H1 (cell line): Measurements from ENCODE around the gene ZNRF2.

Experiments used
- CREB1 ChIP-seq: IDR thresholded peaks from 2 replicates; pipeline ENCODE4 v1.6.1; 2012; ENCODE audit warnings: inconsistent platforms
- CTCF ChIP-seq, 3 experiments: IDR thresholded peaks; 1 replicate in 2 of 3; 2 replicates in 1 of 3; pipeline versions ENCODE4 v1.5.1 to v1.6.1; 2011; ENCODE audit warnings: low read length in 3 of 3, mild to moderate bottlenecking in 3 of 3, inconsistent platforms in 2 of 3, low read depth in 1 of 3, moderate library complexity in 1 of 3; ENCODE audit not compliant: insufficient read depth in 1 of 3; ENCODE audit errors: control extremely low read depth in 1 of 3
- EP300 ChIP-seq, 2 experiments: IDR thresholded peaks; 1 replicate in 1 of 2; 2 replicates in 1 of 2; pipeline ENCODE4 v1.6.1; 2011 to 2012; ENCODE audit warnings: low read depth in 2 of 2, low read length in 2 of 2, mild to moderate bottlenecking in 2 of 2, borderline replicate concordance in 1 of 2, inconsistent platforms in 1 of 2, moderate library complexity in 1 of 2
- EZH2 ChIP-seq: fragments of 200-600 bp; sonication (generic); IDR thresholded peaks from 2 replicates; pipeline ENCODE4 v1.7.1; 2012; ENCODE audit warnings: low read depth, mild to moderate bottlenecking, moderate library complexity, low read length, inconsistent platforms; ENCODE audit not compliant: severe bottlenecking
- FOSL1 ChIP-seq: IDR thresholded peaks from 2 replicates; pipeline ENCODE4 v1.6.1; 2011; ENCODE audit warnings: mild to moderate bottlenecking, low read depth, low read length, moderate library complexity; ENCODE audit not compliant: insufficient read depth
- POLR2AphosphoS5 ChIP-seq: IDR thresholded peaks from 2 replicates; pipeline ENCODE4 v1.6.1; 2011; ENCODE audit warnings: low read depth, low read length
- SP2 ChIP-seq: IDR thresholded peaks from 2 replicates; pipeline ENCODE4 v1.6.1; 2012; ENCODE audit warnings: mild to moderate bottlenecking, low read length, inconsistent platforms
- TEAD4 ChIP-seq: IDR thresholded peaks from 2 replicates; pipeline ENCODE4 v1.6.1; 2012; ENCODE audit warnings: low read depth, low read length, inconsistent platforms, mixed read lengths
- USF2 ChIP-seq: IDR thresholded peaks from 2 replicates; pipeline ENCODE4 v1.6.1; 2011; ENCODE audit warnings: low read length, improper control_type of control experiment
- YY1 ChIP-seq: IDR thresholded peaks from 2 replicates; pipeline ENCODE4 v1.6.1; 2011; ENCODE audit warnings: low read depth, mild to moderate bottlenecking, low read length

GRCh38 chr7:30321089-30321881 lies 36.9 kb downstream of the ZNRF2 start:
- no peak for TF ChIP-seq USF2
- no peak for TF ChIP-seq CTCF (IDR thresholded peaks at IDR 0.05; ENCODE audit: control extremely low read depth in 1 of 3, insufficient read depth in 1 of 3, low read depth in 1 of 3, low read length in 3 of 3)
- no peak for TF ChIP-seq POLR2AphosphoS5
- TF ChIP-seq YY1: no peak
- no peak for TF ChIP-seq EZH2
- no peak for TF ChIP-seq FOSL1
- no peak for TF ChIP-seq TEAD4
- no peak for TF ChIP-seq EP300 (IDR thresholded peaks at IDR 0.05; ENCODE audit: borderline replicate concordance in 1 of 2, low read depth in 2 of 2, low read length in 2 of 2)
- TF ChIP-seq CREB1: no peak
- TF ChIP-seq SP2: no peak
